GM12891 (cell line): ENCODE measurements around the gene STX11.

Experiments
- POLR2A ChIP-seq: IDR thresholded peaks from 2 replicates; pipeline ENCODE4 v1.6.1; 2011; ENCODE audit warnings: low read depth, low read length, control low read depth
- POLR2AphosphoS5 ChIP-seq: IDR thresholded peaks from 2 replicates; pipeline ENCODE4 v1.6.1; 2011; ENCODE audit warnings: low read depth, low read length, control low read depth
- TAF1 ChIP-seq: IDR thresholded peaks from 2 replicates; pipeline ENCODE4 v1.6.1; 2011; ENCODE audit warnings: low read depth, low read length, control low read depth

DNA sequence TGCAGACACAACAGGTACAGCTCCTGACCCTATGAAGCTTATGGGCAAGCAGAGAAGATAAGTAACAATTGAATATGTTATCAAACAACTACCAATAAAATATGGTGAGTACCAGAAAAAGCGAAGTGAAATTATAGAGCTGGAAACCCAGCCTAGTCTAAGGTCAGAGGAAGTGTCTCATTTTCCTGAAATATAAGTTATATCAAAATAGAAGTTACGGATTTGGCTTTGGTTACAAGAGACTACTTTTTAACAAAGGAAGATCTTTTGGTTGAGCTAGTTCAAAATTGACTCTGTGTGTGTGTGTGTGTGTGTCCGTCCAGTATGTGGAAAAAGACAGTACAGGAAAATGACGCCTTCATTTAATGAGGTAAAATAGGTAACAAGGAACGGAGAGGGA is 8.9 kb downstream of the STX11 start:
- TF ChIP-seq POLR2A = no peak
- TF ChIP-seq POLR2AphosphoS5 = no peak
- TF ChIP-seq TAF1 = no peak
